ENCODE results near the gene DEPP1.

DEPP1 gene

DNA sequence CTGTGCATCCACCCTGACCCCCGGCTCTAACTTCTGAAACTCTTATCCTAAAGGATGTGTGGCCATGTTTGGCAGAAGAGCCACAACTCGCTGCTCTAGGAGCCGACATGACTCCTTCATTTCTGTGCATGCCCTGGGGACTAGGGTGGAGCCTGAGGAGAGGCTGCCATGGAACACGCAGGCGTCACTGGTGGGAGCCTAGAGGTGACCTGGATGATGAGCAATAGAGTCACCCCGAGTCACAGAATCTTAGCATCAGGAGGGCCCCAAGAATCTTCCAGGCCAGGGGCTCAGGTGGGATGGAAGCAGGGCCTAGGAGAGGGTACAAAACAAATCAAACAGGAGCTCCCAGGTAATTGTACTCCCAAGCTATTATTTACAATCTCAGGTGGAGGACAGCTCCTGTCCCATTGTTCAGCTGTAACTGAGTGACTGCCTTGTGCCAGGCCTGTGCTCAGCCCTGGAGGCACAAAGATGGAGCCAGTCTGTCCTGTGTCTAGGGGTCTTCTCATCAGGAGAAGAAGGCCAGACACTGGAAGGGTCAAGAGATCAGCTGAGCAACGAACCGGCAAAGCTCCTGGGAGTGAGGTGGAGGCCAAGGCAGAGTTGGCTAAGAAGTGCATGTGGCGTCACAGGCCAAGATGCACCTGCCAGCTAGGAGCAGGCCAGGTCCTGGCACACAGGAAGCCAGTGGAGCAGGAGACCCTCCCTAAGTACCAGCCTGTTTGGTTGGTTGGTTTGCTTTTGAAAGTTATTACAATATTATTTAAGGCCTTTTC lies 16.3 kb upstream of the DEPP1 start:
- no peaks in the 10 kb centered on the region for H4K20me1 ChIP-seq (ENCODE audit: low read depth, low read length)
- no peaks in the 10 kb centered on the region for H3K36me3 ChIP-seq (ENCODE audit: low read length)
- H3K4me3 ChIP-seq (ENCODE audit: insufficient read depth, low read length, poor library complexity, severe bottlenecking): no peak overlapping the region
- no peak overlapping the region for H3K27ac ChIP-seq (ENCODE audit: low read depth, low read length)
- H3K9ac ChIP-seq (ENCODE audit: low read length): no peak overlapping the region
- no peaks in the 10 kb centered on the region for H3K79me2 ChIP-seq (ENCODE audit: insufficient read depth, low read length)
- no peaks in the 10 kb centered on the region for H3F3A ChIP-seq (ENCODE audit: insufficient read depth)
- H3K9me3 ChIP-seq (ENCODE audit: insufficient read depth, low read length): no peaks in the 10 kb centered on the region
- no peaks in the 10 kb centered on the region for H3K9me2 ChIP-seq (replicated peaks; ENCODE audit: insufficient read depth, low read length)
- no peak overlapping the region for H3K4me2 ChIP-seq (ENCODE audit: low read depth, low read length, poor library complexity, severe bottlenecking)
- H2AFZ ChIP-seq (ENCODE audit: low read depth, low read length, severe bottlenecking): no peak overlapping the region
- H3K27me3 ChIP-seq (ENCODE audit: low read length): no peaks in the 10 kb centered on the region
- TF ChIP-seq, protein P1, sequence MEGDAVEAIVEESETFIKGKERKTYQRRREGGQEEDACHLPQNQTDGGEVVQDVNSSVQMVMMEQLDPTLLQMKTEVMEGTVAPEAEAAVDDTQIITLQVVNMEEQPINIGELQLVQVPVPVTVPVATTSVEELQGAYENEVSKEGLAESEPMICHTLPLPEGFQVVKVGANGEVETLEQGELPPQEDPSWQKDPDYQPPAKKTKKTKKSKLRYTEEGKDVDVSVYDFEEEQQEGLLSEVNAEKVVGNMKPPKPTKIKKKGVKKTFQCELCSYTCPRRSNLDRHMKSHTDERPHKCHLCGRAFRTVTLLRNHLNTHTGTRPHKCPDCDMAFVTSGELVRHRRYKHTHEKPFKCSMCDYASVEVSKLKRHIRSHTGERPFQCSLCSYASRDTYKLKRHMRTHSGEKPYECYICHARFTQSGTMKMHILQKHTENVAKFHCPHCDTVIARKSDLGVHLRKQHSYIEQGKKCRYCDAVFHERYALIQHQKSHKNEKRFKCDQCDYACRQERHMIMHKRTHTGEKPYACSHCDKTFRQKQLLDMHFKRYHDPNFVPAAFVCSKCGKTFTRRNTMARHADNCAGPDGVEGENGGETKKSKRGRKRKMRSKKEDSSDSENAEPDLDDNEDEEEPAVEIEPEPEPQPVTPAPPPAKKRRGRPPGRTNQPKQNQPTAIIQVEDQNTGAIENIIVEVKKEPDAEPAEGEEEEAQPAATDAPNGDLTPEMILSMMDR (IDR thresholded peaks at IDR 0.05; ENCODE audit: insufficient read depth, low read length, poor library complexity, severe bottlenecking): no peak
- TF ChIP-seq EZH2phosphoT487 (conservative IDR thresholded peaks at IDR 0.05; ENCODE audit: low read length): no peak

DNA sequence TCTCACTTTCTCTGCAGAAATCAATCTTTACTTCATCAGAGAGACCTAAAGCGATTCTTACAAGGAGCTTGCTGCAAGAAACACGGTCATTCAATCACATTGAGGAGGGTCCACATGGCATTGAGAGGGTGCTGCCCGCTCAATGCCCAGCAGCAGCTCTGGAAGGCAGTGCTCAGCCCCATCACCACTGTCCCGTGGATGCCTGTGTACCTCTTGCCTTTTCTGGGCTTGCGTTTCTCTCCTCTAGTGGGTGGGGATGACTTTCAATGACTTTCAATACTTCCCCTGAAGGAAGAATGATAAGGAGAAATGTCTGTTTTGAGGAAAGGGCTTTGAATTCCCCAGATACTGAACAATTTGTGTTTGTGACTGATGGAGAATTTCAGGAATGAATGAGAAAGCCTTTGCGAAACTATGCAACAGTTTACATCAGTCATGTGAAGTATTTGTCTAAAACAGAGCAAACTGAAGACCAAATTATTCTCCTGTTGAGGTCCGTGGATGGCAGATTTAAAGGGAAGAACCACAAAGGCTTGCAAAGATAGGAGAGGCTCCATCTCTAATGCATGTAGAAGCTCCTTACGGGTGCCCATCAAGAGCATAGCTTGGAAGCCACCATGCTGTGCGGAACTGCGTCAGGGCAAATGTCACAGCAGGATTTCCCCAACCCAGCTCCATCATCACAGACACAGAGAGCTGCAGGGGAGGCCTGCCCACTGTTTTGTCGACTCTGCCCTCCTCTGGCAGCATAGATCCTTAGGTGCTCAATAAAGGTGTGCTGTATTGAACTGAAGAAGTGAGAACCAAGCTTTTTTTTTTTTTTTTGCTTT lies 15.5 kb upstream of the DEPP1 start:
- no peaks in the 10 kb centered on the region for H3K79me2 ChIP-seq (ENCODE audit: insufficient read depth, low read length)
- H3F3A ChIP-seq (ENCODE audit: insufficient read depth): no peaks in the 10 kb centered on the region
- no peaks in the 10 kb centered on the region for H3K9me3 ChIP-seq (ENCODE audit: insufficient read depth, low read length)
- no peaks in the 10 kb centered on the region for H3K9me2 ChIP-seq (replicated peaks; ENCODE audit: insufficient read depth, low read length)
- H4K20me1 ChIP-seq (ENCODE audit: low read depth, low read length): no peaks in the 10 kb centered on the region
- H3K27ac ChIP-seq (ENCODE audit: low read depth, low read length): no peak overlapping the region
- no peaks in the 10 kb centered on the region for H3K36me3 ChIP-seq (ENCODE audit: low read length)
- H3K27me3 ChIP-seq (ENCODE audit: low read length): no peaks in the 10 kb centered on the region
- H3K4me3 ChIP-seq (ENCODE audit: insufficient read depth, low read length, poor library complexity, severe bottlenecking): no peak overlapping the region
- H3K9ac ChIP-seq (ENCODE audit: low read length): no peak overlapping the region
- H2AFZ ChIP-seq (ENCODE audit: low read depth, low read length, severe bottlenecking): no peak overlapping the region
- TF ChIP-seq, protein P1 (IDR thresholded peaks at IDR 0.05; ENCODE audit: insufficient read depth, low read length, poor library complexity, severe bottlenecking): no peak
- no peak for TF ChIP-seq EZH2phosphoT487 (conservative IDR thresholded peaks at IDR 0.05; ENCODE audit: low read length)
- H3K4me2 ChIP-seq (ENCODE audit: low read depth, low read length, poor library complexity, severe bottlenecking): no peak overlapping the region

DNA sequence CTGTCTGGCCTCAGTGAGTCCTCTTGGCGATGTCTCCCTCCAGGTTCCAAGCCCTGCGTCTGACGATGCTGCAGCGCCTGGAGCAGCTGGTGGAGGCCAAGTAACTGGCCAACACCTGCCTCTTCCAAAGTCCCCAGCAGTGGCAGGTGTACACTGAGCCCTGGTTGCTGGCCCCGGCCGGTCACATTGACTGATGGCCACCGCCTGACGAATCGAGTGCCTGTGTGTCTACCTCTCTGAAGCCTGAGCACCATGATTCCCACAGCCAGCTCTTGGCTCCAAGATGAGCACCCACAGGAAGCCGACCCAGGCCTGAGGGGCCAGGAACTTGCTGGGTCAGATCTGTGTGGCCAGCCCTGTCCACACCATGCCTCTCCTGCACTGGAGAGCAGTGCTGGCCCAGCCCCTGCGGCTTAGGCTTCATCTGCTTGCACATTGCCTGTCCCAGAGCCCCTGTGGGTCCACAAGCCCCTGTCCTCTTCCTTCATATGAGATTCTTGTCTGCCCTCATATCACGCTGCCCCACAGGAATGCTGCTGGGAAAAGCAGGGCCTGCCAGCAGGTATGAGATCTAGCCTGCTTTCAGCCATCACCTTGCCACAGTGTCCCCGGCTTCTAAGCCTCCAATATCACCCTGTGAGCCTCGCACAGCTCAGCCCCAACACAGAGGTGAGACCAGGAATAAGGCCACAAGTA lies 14.8 kb upstream of the DEPP1 start:
- Histone ChIP-seq H3K4me2 (ENCODE audit: low read depth, low read length, poor library complexity, severe bottlenecking) (no peak overlapping the region), H3K4me3 (ENCODE audit: insufficient read depth, low read length, poor library complexity, severe bottlenecking) (no peak overlapping the region), H3K9me2 (replicated peaks; ENCODE audit: insufficient read depth, low read length) (no peaks in the 10 kb centered on the region), H3F3A (ENCODE audit: insufficient read depth) (no peaks in the 10 kb centered on the region), H3K9ac (ENCODE audit: low read length) (no peak overlapping the region), H4K20me1 (ENCODE audit: low read depth, low read length) (no peaks in the 10 kb centered on the region), H3K27me3 (ENCODE audit: low read length) (no peaks in the 10 kb centered on the region), H3K27ac (ENCODE audit: low read depth, low read length) (no peak overlapping the region), H2AFZ (ENCODE audit: low read depth, low read length, severe bottlenecking) (no peak overlapping the region), H3K36me3 (ENCODE audit: low read length) (no peaks in the 10 kb centered on the region), H3K9me3 (ENCODE audit: insufficient read depth, low read length) (no peaks in the 10 kb centered on the region), H3K79me2 (ENCODE audit: insufficient read depth, low read length) (no peaks in the 10 kb centered on the region)
- no peak for TF ChIP-seq EZH2phosphoT487 (conservative IDR thresholded peaks at IDR 0.05; ENCODE audit: low read length)
- TF ChIP-seq, protein P1 (IDR thresholded peaks at IDR 0.05; ENCODE audit: insufficient read depth, low read length, poor library complexity, severe bottlenecking): no peak

All from SU-DHL-6 (cell line).